ENCODE results near the gene ARL13A.

ARL13A gene

GRCh38 chrX:100935767-100936166, 33.7 kb upstream of the ARL13A start:
- H3K4me3 ChIP-seq (ENCODE audit: low read depth, low read length): no peak overlapping the region

GRCh38 chrX:100939333-100939732, 30.2 kb upstream of the ARL13A start:
- no peak for TF ChIP-seq CTCF (IDR thresholded peaks at IDR 0.05; ENCODE audit: borderline replicate concordance, insufficient read depth, low read depth, low read length)
- H3K4me3 ChIP-seq (ENCODE audit: low read depth, low read length): no peak overlapping the region

More at GRCh38 chrX:100935767-100936166, 33.7 kb upstream of the ARL13A start:
- no peak for TF ChIP-seq CTCF (IDR thresholded peaks at IDR 0.05; ENCODE audit: borderline replicate concordance, insufficient read depth, low read depth, low read length)

GRCh38 chrX:100944601-100945000, 24.9 kb upstream of the ARL13A start:
- no peak for TF ChIP-seq CTCF (IDR thresholded peaks at IDR 0.05; ENCODE audit: borderline replicate concordance, insufficient read depth, low read depth, low read length)
- H3K4me3 ChIP-seq (ENCODE audit: low read depth, low read length): no peak overlapping the region

GRCh38 chrX:100946299-100946927, 23.1 kb upstream of the ARL13A start:
- H3K4me3 ChIP-seq (ENCODE audit: low read depth, low read length): no peak overlapping the region
- no peak for TF ChIP-seq CTCF (IDR thresholded peaks at IDR 0.05; ENCODE audit: borderline replicate concordance, insufficient read depth, low read depth, low read length)

GRCh38 chrX:100948557-100948956, 21.0 kb upstream of the ARL13A start:
- no peak for TF ChIP-seq CTCF (IDR thresholded peaks at IDR 0.05; ENCODE audit: borderline replicate concordance, insufficient read depth, low read depth, low read length)
- no peak overlapping the region for H3K4me3 ChIP-seq (ENCODE audit: low read depth, low read length)

GRCh38 chrX:100962811-100963210, 6.7 kb upstream of the ARL13A start:
- no peak for TF ChIP-seq CTCF (IDR thresholded peaks at IDR 0.05; ENCODE audit: borderline replicate concordance, insufficient read depth, low read depth, low read length)
- H3K4me3 ChIP-seq (ENCODE audit: low read depth, low read length): no peak overlapping the region

GRCh38 chrX:100964362-100964761, 5.1 kb upstream of the ARL13A start:
- no peak overlapping the region for H3K4me3 ChIP-seq (ENCODE audit: low read depth, low read length)
- no peak for TF ChIP-seq CTCF (IDR thresholded peaks at IDR 0.05; ENCODE audit: borderline replicate concordance, insufficient read depth, low read depth, low read length)
